Neuronal stem cell (in vitro differentiated cells): ENCODE measurements around the gene DSE.

Source experiments
- DNase-seq: peaks from one replicate; pipeline ENCODE4 v3.0.0-alpha.2; 2013; ENCODE audit warnings: low spot score
- H2AFZ ChIP-seq: one replicate; pipeline ENCODE4 v1.6.1; 2013; ENCODE audit warnings: mild to moderate bottlenecking, low read length, inconsistent platforms
- H2AK5ac ChIP-seq: 2 replicates; pipeline ENCODE4 v1.6.1; 2013; ENCODE audit warnings: low read depth, mild to moderate bottlenecking, inconsistent platforms, low read length, moderate library complexity, mixed read lengths
- H2BK120ac ChIP-seq: 2 replicates; pipeline ENCODE4 v1.6.1; 2013; ENCODE audit warnings: low read depth, mild to moderate bottlenecking, inconsistent platforms, low read length, moderate library complexity, mixed read lengths
- H2BK12ac ChIP-seq: one replicate; pipeline ENCODE4 v1.6.1; 2013; ENCODE audit warnings: low read length, inconsistent platforms
- H2BK15ac ChIP-seq: 2 replicates; pipeline ENCODE4 v1.6.1; 2013; ENCODE audit warnings: mild to moderate bottlenecking, low read length, inconsistent platforms, mixed read lengths
- H2BK5ac ChIP-seq: one replicate; pipeline ENCODE4 v1.6.1; 2013; ENCODE audit warnings: inconsistent platforms, mild to moderate bottlenecking, low read length, moderate library complexity
- H3K14ac ChIP-seq: one replicate; pipeline ENCODE4 v1.6.1; 2013; ENCODE audit warnings: low read length, inconsistent platforms
- H3K18ac ChIP-seq: 2 replicates; pipeline ENCODE4 v1.6.1; 2013; ENCODE audit warnings: low read length, inconsistent platforms
- H3K23ac ChIP-seq: 2 replicates; pipeline ENCODE4 v1.6.1; 2013; ENCODE audit warnings: low read depth, mild to moderate bottlenecking, mixed read lengths, low read length, inconsistent platforms; ENCODE audit not compliant: poor library complexity
- H3K27ac ChIP-seq: replicated peaks from 3 replicates; pipeline ENCODE4 v1.5.1; 2013; ENCODE audit warnings: low read length, inconsistent platforms
- H3K27me3 ChIP-seq, 3 experiments: 2 replicates each; pipeline ENCODE4 v1.6.1; 2013; ENCODE audit warnings: low read length in 3 of 3, mild to moderate bottlenecking in 2 of 3, inconsistent platforms in 1 of 3, low read depth in 1 of 3, mixed read lengths in 1 of 3, moderate library complexity in 1 of 3; ENCODE audit not compliant: control insufficient read depth in 3 of 3, insufficient read depth in 3 of 3
- H3K36me3 ChIP-seq, 2 donors: replicated peaks in 1 of 2; 2 replicates each; pipeline ENCODE4 v1.6.1; 2013; ENCODE audit warnings: low read length in 2 of 2; ENCODE audit not compliant: control insufficient read depth in 2 of 2, insufficient read depth in 2 of 2
- H3K4ac ChIP-seq: 2 replicates; pipeline ENCODE4 v1.6.1; 2013; ENCODE audit warnings: inconsistent platforms, mild to moderate bottlenecking, low read length, moderate library complexity
- H3K4me1 ChIP-seq, 2 donors: 1 replicate in 1 of 2; 2 replicates in 1 of 2; pipeline ENCODE4 v1.6.1; 2013; ENCODE audit warnings: low read length in 2 of 2, low read depth in 1 of 2; ENCODE audit not compliant: control insufficient read depth in 2 of 2, insufficient read depth in 1 of 2
- H3K4me2 ChIP-seq: one replicate; pipeline ENCODE4 v1.6.1; 2013; ENCODE audit warnings: mild to moderate bottlenecking, low read length, inconsistent platforms; ENCODE audit not compliant: insufficient read depth, poor library complexity, severe bottlenecking
- H3K4me3 ChIP-seq, 2 donors: 2 replicates each; pipeline ENCODE4 v1.5.1; 2013; ENCODE audit warnings: low read length in 2 of 2, mild to moderate bottlenecking in 2 of 2, inconsistent platforms in 1 of 2, moderate library complexity in 1 of 2
- H3K79me1 ChIP-seq: one replicate; pipeline ENCODE4 v1.6.1; 2013; ENCODE audit warnings: low read depth, mild to moderate bottlenecking, inconsistent platforms, low read length, moderate library complexity
- H3K9ac ChIP-seq: one replicate; pipeline ENCODE4 v1.6.1; 2013; ENCODE audit warnings: mild to moderate bottlenecking, low read depth, low read length, inconsistent platforms; ENCODE audit not compliant: poor library complexity
- H3K9me3 ChIP-seq, 2 donors: replicated peaks in 1 of 2; 2 replicates each; pipeline versions ENCODE3 to v1.6.1; 2013; ENCODE audit warnings: low read length in 2 of 2, mild to moderate bottlenecking in 2 of 2, inconsistent platforms in 1 of 2, low read depth in 1 of 2, mixed read lengths in 1 of 2, moderate library complexity in 1 of 2; ENCODE audit not compliant: control insufficient read depth in 2 of 2, insufficient read depth in 1 of 2
- H4K8ac ChIP-seq: one replicate; pipeline ENCODE4 v1.6.1; 2013; ENCODE audit warnings: low read depth, mild to moderate bottlenecking, inconsistent platforms, low read length, moderate library complexity
- H4K91ac ChIP-seq: one replicate; pipeline ENCODE4 v1.6.1; 2013; ENCODE audit warnings: low read length, low read depth, mild to moderate bottlenecking, inconsistent platforms; ENCODE audit not compliant: poor library complexity
- WGBS, 2 donors: extraction: QIAGEN DNeasy Blood & Tissue Kit; methylation state at CpG; one replicate each; pipeline ENCODE4 v1.1.7; 2013; ENCODE audit warnings: missing lambda C conversion rate in 2 of 2, mixed read lengths in 1 of 2; ENCODE audit not compliant: insufficient read length in 2 of 2, insufficient replicate concordance in 1 of 2; ENCODE audit errors: extremely low coverage in 2 of 2; 5-methylcytosine and 5-hydroxymethylcytosine counted together

DSE gene

GRCh38 chr6:116373940-116374339, 3.2 kb downstream of the DSE start:
- H3K4ac ChIP-seq: no peak overlapping the region
- H3K79me1 ChIP-seq: peaks cover 2% of the 10 kb centered on the region
- WGBS, 2 donors: no CpG with 5 or more reads among the region's 1 CpG

GRCh38 chr6:116374586-116374985, 3.8 kb downstream of the DSE start:
- Histone ChIP-seq H2AFZ (no peak overlapping the region), H4K91ac (no peak overlapping the region)

More at GRCh38 chr6:116373940-116374339, 3.2 kb downstream of the DSE start:
- H3K23ac ChIP-seq: no peak overlapping the region
- H2BK5ac ChIP-seq: no peak overlapping the region
- H3K9me3 ChIP-seq: no peaks in the 10 kb centered on the region
- H3K18ac ChIP-seq: no peak overlapping the region
- H3K4me3 ChIP-seq: no peak overlapping the region
- H2BK120ac ChIP-seq: no peak overlapping the region
- H3K4me2 ChIP-seq: no peak overlapping the region
- peaks cover 0 to 2% of the 10 kb centered on the region in 2 donors for H3K4me1 ChIP-seq
- no peaks in the 10 kb centered on the region for H3K27me3 ChIP-seq
- no peak overlapping the region for H2BK12ac ChIP-seq
- no peak for DNase-seq
- no peak overlapping the region for H4K8ac ChIP-seq
- H3K36me3 ChIP-seq: peaks cover 0 to 5% of the 10 kb centered on the region in 2 donors
- H3K27ac ChIP-seq: no peak overlapping the region
- H4K91ac ChIP-seq: no peak overlapping the region
- no peak overlapping the region for H2AFZ ChIP-seq
- no peak overlapping the region for H2BK15ac ChIP-seq
- no peak overlapping the region for H3K9ac ChIP-seq
- H2AK5ac ChIP-seq: no peak overlapping the region
- no peak overlapping the region for H3K14ac ChIP-seq

GRCh38 chr6:116375262-116375661, 4.5 kb downstream of the DSE start:
- peaks cover 2% of the 10 kb centered on the region for H3K79me1 ChIP-seq
- no peak overlapping the region for H2BK15ac ChIP-seq
- H2AFZ ChIP-seq: no peak overlapping the region
- H3K4ac ChIP-seq: no peak overlapping the region
- no peak overlapping the region for H3K27ac ChIP-seq
- H3K9ac ChIP-seq: no peak overlapping the region
- DNase-seq: no peak
- no peaks in the 10 kb centered on the region for H3K4me1 ChIP-seq
- H3K23ac ChIP-seq: no peak overlapping the region
- no peak overlapping the region for H3K14ac ChIP-seq
- H3K4me3 ChIP-seq: no peak overlapping the region
- H4K91ac ChIP-seq: no peak overlapping the region
- H4K8ac ChIP-seq: no peak overlapping the region
- no peak overlapping the region for H3K4me2 ChIP-seq
- WGBS, 2 donors: no CpG with 5 or more reads among the region's 2 CpGs
- H2AK5ac ChIP-seq: no peak overlapping the region
- H3K27me3 ChIP-seq: no peaks in the 10 kb centered on the region
- H2BK5ac ChIP-seq: no peak overlapping the region
- no peak overlapping the region for H2BK120ac ChIP-seq
- no peak overlapping the region for H3K18ac ChIP-seq
- peaks cover 0 to 5% of the 10 kb centered on the region in 2 donors for H3K36me3 ChIP-seq
- H3K9me3 ChIP-seq: no peaks in the 10 kb centered on the region
- no peak overlapping the region for H2BK12ac ChIP-seq

More at GRCh38 chr6:116374586-116374985, 3.8 kb downstream of the DSE start:
- no CpG with 5 or more reads among the region's 5 CpGs for WGBS, 2 donors
- no peak overlapping the region for H3K18ac ChIP-seq
- H3K4me1 ChIP-seq: peaks cover 0 to 2% of the 10 kb centered on the region in 2 donors
- no peak overlapping the region for H2BK12ac ChIP-seq
- no peak overlapping the region for H4K8ac ChIP-seq
- H3K4me3 ChIP-seq: no peak overlapping the region
- H3K23ac ChIP-seq: no peak overlapping the region
- H3K4ac ChIP-seq: no peak overlapping the region
- H2BK15ac ChIP-seq: no peak overlapping the region
- no peak overlapping the region for H3K9ac ChIP-seq
- H2BK5ac ChIP-seq: no peak overlapping the region
- H3K79me1 ChIP-seq: peaks cover 2% of the 10 kb centered on the region
- no peak overlapping the region for H3K27ac ChIP-seq
- no peak overlapping the region for H2BK120ac ChIP-seq
- peaks cover 0 to 5% of the 10 kb centered on the region in 2 donors for H3K36me3 ChIP-seq
- no peak for DNase-seq
- no peak overlapping the region for H3K14ac ChIP-seq
- H3K4me2 ChIP-seq: no peak overlapping the region
- no peaks in the 10 kb centered on the region for H3K9me3 ChIP-seq
- H3K27me3 ChIP-seq: no peaks in the 10 kb centered on the region
- H2AK5ac ChIP-seq: no peak overlapping the region

- Histone ChIP-seq H3K27me3 (no peaks in the 10 kb centered on the region), H3K4me1 (no peaks in the 10 kb centered on the region), H2BK12ac (no peak overlapping the region), H3K9me3 (peaks cover 0 to 1% of the 10 kb centered on the region in 2 donors), H3K4me2 (no peak overlapping the region), H3K18ac (no peak overlapping the region), H2AFZ (no peak overlapping the region), H3K9ac (no peak overlapping the region), H3K23ac (no peak overlapping the region), H3K4me3 (no peak overlapping the region), H4K8ac (no peak overlapping the region), H2BK5ac (no peak overlapping the region), H4K91ac (no peak overlapping the region), H3K36me3 (peaks cover 0 to 5% of the 10 kb centered on the region in 2 donors), H2BK15ac (no peak overlapping the region), H3K4ac (no peak overlapping the region), H2AK5ac (no peak overlapping the region), H3K14ac (no peak overlapping the region), H3K27ac (no peak overlapping the region), H2BK120ac (no peak overlapping the region), H3K79me1 (no peaks in the 10 kb centered on the region)
- no peak for DNase-seq
- WGBS, 2 donors: 100% methylated on average over 1 of the region's 4 CpGs
These were observed 5.4 kb downstream of the DSE start for GRCh38 chr6:116376149-116376548.
